Islet of Langerhans (tissue), 1 donor: ENCODE data around the gene SNAP29.
"Not testable (repeated sequence)": the region's sequence is repeated elsewhere in the genome, so short reads cannot be mapped to it uniquely, and the experiment has no call there.

Experiments
- FAIRE-seq: peaks from one replicate; lab custom pipeline; 2011; peaks lifted over from hg19 to GRCh38; lab: Jason Lieb, UNC

SNAP29 gene

DNA sequence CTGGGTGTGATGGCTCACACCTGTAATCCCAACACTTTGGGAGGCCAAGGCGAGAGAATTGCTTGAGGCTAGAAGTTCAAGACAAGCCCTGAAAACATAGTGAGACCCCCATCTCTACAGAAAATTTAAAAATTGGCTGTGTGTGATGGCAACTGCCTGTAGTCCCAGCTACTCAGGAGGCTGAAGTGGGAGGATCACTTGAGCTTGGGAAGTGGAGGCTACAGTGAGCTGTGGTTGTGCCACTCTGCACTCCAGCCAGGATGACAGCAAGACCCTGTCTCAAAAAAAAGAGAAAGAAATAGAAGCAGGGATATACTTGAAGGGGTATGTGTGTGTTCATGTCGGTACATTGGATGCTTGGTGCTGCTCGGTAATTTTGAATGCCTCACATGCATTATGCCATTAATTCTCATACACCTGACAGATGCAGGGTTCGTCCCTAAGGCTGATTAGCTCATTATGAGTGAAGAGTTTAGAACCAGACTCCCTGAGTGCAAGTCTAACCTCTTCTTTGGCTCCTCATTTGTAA lies 72.4 kb downstream of the SNAP29 start:
- FAIRE-seq = no peak

DNA sequence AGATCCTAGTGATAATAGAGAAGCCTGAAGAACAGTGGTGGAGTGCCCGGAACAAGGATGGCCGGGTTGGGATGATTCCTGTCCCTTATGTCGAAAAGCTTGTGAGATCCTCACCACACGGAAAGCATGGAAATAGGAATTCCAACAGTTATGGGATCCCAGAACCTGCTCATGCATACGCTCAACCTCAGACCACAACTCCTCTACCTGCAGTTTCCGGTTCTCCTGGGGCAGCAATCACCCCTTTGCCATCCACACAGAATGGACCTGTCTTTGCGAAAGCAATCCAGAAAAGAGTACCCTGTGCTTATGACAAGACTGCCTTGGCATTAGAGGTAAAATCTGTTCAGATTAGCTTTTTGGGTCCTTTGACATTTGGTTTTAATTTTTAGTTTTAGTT lies 75.1 kb downstream of the SNAP29 start:
- FAIRE-seq = no peak

DNA sequence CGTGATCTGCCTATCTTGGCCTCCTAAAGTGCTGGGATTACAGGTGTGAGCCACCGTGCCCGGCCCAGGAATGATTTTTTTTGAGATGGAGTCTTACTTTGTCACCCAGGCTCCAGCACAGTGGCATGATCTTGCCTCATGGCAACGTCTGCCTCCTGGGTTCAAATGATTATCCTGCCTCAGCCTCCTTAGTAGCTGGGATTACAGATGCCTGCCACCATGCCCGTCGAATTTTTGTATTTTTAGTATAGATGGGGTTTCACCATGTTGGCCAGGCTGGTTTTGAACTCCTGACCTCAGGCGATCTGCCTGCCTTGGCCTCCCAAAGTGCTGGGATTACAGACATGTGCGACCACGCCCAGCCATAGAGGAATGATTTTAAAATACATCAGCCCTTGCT lies 76.2 kb downstream of the SNAP29 start:
- not testable (repeated sequence) for FAIRE-seq

DNA sequence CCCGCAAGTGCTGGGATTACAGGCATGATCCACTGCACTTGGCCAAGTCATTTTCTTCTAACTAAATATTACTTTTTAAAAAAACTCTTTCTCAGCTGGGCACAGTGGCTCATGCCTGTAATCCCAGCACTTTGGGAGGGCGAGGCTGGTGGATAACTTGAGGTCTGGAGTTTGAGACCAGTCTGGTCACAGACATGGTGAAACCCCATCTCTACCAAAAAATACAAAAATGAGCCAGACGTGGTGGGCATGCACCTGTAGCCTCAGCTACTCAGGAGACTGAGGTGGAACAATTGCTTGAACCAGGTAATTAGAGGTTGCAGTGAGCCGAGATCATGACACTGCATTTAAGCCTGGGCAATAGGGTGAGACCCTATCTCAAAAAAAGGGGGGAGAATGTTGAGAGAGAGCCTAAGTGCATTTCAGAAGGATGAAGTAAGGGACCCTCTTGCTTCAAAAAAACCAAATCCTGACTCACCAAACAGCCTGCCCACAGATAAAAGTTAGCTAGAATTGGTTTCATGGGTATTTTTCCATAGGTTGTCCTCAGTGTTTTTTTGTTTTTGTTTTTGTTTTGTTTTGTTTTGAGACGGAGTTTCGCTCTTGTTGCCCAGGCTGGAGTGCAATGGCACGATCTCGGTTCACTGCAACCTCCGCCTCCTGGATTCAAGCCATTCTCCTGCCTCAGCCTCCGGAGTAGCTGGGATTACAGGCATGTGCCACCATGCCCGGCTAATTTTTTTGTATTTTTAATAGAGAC lies 77.2 kb downstream of the SNAP29 start:
- not testable (repeated sequence) for FAIRE-seq

DNA sequence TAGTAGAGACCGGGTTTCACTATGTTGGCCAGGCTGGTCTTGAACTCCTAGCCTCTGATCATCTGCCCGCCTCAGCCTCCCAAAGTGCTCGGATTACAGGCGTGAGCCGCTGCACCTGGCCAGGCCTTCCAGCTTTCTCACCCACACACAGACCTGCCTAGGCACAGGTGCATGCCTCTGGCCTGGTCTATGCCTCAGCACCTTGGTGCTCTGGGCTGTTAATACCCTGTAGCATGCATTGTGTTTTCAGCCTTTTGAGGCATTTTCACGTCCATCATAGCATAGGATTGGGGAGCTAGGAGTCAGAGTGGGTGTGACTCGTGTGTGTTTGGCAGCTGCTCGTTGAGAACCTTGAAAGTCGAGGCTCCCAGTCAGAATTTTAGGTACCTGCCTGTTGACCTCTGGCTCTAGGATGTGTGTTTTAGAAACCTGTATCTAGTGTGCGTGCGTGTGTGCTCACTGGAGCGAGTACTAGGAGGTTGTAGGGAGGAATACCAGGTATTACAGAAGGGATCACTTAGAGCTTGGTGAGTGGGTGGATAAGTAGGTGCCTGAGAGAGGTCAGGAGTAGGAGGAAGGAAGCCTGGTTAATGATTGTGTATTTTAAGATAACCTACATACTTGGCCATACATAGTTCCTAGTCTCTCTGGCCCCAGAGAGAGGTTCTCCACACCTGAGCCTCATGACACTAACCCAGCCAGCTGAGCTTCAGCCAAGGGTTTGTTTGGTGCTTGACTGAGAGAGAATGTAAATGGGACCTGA lies 78.4 kb downstream of the SNAP29 start:
- no peak for FAIRE-seq

DNA sequence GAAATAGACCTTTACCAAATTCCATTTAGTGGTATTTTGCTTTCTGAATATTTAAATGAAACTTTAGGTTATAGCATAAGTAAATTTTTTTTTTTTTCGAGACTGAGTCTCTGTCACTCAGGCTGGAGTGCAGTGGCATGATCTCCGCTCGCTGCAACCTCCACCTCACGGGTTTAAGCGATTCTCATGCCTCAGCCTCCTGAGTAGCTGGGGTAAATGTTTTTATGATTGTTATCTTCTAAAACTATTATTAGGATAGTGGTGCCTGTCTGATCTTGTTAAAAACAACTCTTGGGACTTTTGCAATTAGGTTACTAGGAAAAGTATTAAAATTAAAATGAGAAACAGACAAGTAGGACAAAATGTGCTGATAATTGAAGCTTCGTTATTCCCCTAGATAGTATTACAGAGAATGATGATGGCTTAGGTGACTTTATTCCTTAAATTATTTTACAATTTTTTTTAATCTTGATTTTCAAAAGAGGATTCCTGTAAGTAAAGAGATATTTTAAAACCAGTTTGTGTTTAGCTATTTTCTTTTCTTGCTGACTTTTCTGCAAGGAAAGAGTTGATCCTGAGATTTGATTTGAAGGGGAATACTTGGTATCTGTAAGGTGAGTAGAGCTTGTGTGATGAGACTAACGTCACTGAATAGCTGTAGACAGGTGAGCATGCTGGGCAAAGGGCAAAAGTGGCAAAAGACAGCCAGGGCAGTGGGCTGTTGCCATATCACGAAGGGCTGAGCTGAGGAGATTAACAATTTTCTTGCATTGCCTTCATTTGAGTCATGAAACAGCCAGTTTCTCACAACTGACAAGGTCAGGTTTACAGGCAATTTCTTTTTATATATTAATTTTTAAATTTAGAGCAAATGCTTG lies 79.2 kb downstream of the SNAP29 start:
- no peak for FAIRE-seq

DNA sequence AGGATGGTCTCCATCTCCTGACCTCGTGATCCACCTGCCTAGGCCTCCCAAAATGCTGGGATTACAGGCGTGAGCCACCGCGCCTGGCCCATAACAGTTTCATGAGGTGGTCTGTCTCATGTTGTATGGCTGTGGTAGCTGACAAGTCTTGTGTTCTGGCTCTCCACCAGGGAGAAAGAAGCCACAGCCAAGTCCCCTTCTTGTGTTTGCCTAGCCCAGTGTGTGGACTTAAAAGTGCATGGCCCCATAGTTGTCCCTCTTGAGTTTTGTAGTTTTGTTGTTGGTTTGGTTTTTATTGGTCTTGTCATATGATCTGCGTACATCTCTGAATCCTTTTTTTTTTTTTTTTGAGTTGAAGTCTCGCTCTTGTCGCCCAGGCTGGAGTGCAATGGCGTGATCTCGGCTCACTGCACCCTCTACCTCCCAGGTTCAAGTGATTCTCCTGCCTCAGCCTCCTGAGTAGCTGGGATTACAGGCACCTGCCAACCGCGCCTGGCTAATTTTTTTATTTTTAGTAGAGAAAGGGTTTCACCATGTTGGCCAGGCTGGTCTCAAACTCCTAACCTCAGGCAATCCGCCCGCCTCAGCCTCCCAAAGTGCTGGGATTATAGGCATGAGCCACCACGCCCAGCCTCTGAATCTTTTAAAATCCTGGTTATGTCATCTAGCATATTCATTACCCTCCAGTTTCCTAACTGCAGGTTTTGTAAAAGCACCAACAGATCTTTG lies 80.8 kb downstream of the SNAP29 start:
- not testable (repeated sequence) for FAIRE-seq

DNA sequence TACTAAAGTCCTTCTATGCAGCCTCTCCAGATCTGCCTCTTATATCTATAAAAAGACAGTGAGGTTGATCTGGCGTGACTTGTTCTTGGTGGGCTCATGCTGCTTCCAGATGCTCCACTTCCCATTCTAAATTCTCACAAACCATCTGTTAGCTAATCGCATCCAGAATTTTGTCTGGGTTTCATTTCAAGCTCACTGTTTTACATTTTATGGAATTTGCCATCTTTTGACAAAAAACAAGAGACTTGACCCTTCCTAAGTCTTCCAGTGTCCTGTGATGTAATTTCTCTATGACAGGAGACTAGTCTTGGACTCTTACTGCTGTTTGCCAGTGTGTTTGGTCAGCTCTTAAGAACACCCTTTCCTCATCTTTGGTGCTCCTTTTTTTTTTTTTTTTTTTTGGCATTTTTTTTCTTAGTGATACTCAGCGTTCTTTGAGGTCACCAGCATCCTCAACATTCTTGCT lies 81.4 kb downstream of the SNAP29 start:
- FAIRE-seq = no peak
